Activated CD8-positive, alpha-beta T cell treated with anti-CD3 and anti-CD28 coated beads, Interleukin-2, amount 10 ng/mL, durations not matched to agents 7 days and 5 days (primary cell): ENCODE data around the gene SHISA8. TPM values are rescaled to one million over a fixed set of nuclear protein-coding genes. Genes with fewer than 3 reads are reported as not detected.

Experiments used
- ATAC-seq: fragments of 150-1000 bp; cut with Tn5 transposase; one replicate; pipeline ENCODE4 v1.10.0; 2021; ENCODE audit warnings: moderate library complexity
- CTCF ChIA-PET: fragments of 350-600 bp; sonication (Branson Sonifier 250); formaldehyde crosslinking; loops from one replicate; lab custom pipeline; 2021; ENCODE audit warnings: antibody characterized with exemption; lab: Charles Lee
- POLR2A ChIA-PET: fragments of 350-600 bp; sonication (Branson Sonifier 250); formaldehyde crosslinking; loops from one replicate; lab custom pipeline; 2021; ENCODE audit warnings: antibody characterized with exemption; lab: Charles Lee
- DNase-seq: peaks from one replicate; pipeline ENCODE4 v3.0.0-alpha.2; 2020
- H3K27ac Mint-ChIP-seq: one replicate; pipeline ENCODE4 v1.8.0; 2021; ENCODE audit warnings: mild to moderate bottlenecking, mixed read lengths
- H3K27me3 Mint-ChIP-seq: one replicate; pipeline ENCODE4 v1.8.0; 2021; ENCODE audit warnings: low read depth, mixed read lengths
- H3K36me3 Mint-ChIP-seq: one replicate; pipeline ENCODE4 v1.8.0; 2021; ENCODE audit warnings: low read depth, mixed read lengths
- H3K4me1 Mint-ChIP-seq: one replicate; pipeline ENCODE4 v1.8.0; 2021; ENCODE audit warnings: low read depth, mixed read lengths
- H3K4me3 Mint-ChIP-seq: one replicate; pipeline ENCODE4 v1.8.0; 2021; ENCODE audit warnings: mild to moderate bottlenecking, mixed read lengths
- H3K9me3 Mint-ChIP-seq: one replicate; pipeline ENCODE4 v1.8.0; 2022; ENCODE audit warnings: mixed read lengths; ENCODE audit not compliant: insufficient read depth
- total RNA-seq, 2 experiments: library from RNA; stranded (reverse); gene quantifications; one replicate each; pipeline ENCODE4 v1.2.3, GENCODE V29; 2021

The SHISA8 gene
- total RNA-seq, 2 experiments from 2014 or later = not detected

GRCh38 chr22:41912338-41913039 lies 2.4 kb downstream of the SHISA8 start:
- no peak overlapping the region for H3K4me3 Mint-ChIP-seq

DNA sequence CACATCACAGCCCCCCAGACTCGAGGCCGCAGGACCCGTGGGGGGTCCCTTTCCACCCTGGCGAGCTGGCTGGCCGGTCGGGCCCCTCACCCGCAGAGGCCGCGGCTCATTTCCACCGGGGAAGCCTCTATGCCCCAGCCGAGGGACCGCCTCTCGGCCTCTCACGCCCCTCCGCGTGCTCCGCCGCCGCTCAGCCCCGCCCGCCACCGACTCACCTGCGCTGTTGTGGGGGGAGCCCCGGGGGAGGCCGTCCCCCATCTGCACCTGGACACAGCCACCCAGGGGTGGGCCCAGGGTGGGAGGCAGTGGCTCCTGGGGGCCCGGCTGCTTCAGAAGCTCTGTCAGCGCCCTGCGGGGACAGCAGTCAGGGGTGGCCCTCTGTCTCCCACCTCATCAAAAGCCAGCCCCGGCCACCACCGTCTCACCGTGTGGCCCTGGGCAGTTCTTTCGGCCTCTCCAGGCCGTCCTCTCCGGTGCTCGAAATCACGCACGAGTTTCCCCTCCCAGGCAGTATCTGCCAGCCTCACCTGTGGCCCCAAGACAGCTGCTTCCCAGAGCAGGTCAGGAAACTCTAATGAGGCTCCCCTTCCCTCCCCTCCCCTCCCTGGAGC lies 3.8 kb downstream of the SHISA8 start:
- Mint-ChIP-seq H3K27me3 (peaks cover 42% of the 10 kb centered on the region), H3K9me3 (no peaks in the 10 kb centered on the region), H3K4me3 (no peak overlapping the region), H3K36me3 (peaks cover 10% of the 10 kb centered on the region), H3K27ac (no peak overlapping the region), H3K4me1 (peaks cover 32% of the 10 kb centered on the region)
- POLR2A ChIA-PET = interaction anchor here (0.8 kb wide), 1 partner anchor 20 kb away, joined by 4 read pairs; no protein-coding TSS in a partner anchor
- ATAC-seq = no peak
- no peak for DNase-seq
- CTCF ChIA-PET = interaction anchor here (0.6 to 1.6 kb wide), 3 partner anchors 14 to 110 kb away, joined by 3 to 8 read pairs (median 3); partner anchors contain the start of gene CCDC134

More at GRCh38 chr22:41912338-41913039, 2.4 kb downstream of the SHISA8 start:
- ChIA-PET CTCF (interaction anchor here (0.6 to 1.6 kb wide), 5 partner anchors 13 to 76 kb away, joined by 3 to 8 read pairs (median 3); partner anchors contain the start of gene TNFRSF13C), POLR2A (interaction anchor here (0.7 kb wide), 1 partner anchor 15 kb away, joined by 3 read pairs; no protein-coding TSS in a partner anchor)
- peaks cover 6% of the 10 kb centered on the region for H3K36me3 Mint-ChIP-seq
- H3K9me3 Mint-ChIP-seq = no peaks in the 10 kb centered on the region
- no peak overlapping the region for H3K27ac Mint-ChIP-seq
- ATAC-seq (no peak), DNase-seq (no peak)
- peaks cover 31% of the 10 kb centered on the region for H3K4me1 Mint-ChIP-seq
- H3K27me3 Mint-ChIP-seq = peaks cover 55% of the 10 kb centered on the region

DNA sequence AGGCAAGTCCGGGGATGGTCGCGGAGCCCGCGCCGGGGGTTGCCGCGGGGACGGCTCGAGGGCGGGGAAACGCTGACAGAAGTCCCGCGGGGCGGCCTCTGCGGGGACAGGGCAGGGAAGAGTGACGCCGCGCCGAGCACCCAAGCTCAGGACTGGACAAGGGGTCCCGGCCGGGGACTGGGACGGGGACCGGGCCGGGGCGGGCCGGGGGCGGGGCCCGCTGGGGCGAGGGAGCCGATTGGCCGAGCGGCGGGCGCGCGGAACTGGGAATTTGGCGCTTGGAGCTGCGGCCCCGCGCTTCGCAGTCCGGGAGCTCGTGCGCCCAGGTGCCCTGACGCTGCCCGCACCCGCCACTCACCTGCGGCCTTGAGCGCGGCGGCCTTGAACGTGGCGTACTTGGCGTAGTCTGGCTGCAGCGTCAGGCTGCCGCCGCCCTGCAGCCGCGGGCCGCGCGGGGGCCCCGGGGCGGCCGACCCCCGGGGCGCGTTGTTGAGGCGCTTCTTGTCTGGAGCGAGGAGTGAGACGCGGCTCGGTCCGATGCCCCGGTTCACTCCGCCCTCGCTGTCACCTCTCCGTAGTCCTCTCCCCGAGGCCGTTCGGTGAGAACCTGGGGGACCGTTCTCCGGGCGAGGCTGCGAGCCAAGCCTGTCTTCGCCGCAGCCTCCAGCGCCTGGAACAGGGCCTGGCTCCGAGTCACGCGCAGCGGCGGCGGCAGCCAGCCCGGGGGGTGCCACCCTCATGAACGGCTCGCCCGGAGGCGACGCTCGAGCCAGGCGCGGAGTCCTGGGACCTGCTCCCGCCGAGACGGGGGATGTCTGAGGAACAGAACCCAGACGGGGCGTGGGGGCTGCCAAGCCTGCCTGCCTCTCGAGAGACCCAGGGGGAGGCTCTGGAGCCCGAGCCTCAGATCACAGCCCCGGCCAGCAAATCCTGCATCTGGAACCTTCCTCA lies 4.5 kb downstream of the SHISA8 start:
- Mint-ChIP-seq H3K4me3 (no peak overlapping the region), H3K36me3 (peaks cover 15% of the 10 kb centered on the region), H3K9me3 (no peaks in the 10 kb centered on the region), H3K4me1 (peaks cover 28% of the 10 kb centered on the region), H3K27me3 (peaks cover 35% of the 10 kb centered on the region), H3K27ac (no peak overlapping the region)
- DNase-seq = no peak
- ChIA-PET CTCF (interaction anchor here (1.6 kb wide), 1 partner anchor 15 kb away, joined by 8 read pairs; no protein-coding TSS in a partner anchor), POLR2A (interaction anchor here (2.2 kb wide), 1 partner anchor 9 kb away, joined by 6 read pairs; no protein-coding TSS in a partner anchor)
- ATAC-seq = peak; percentile 39

DNA sequence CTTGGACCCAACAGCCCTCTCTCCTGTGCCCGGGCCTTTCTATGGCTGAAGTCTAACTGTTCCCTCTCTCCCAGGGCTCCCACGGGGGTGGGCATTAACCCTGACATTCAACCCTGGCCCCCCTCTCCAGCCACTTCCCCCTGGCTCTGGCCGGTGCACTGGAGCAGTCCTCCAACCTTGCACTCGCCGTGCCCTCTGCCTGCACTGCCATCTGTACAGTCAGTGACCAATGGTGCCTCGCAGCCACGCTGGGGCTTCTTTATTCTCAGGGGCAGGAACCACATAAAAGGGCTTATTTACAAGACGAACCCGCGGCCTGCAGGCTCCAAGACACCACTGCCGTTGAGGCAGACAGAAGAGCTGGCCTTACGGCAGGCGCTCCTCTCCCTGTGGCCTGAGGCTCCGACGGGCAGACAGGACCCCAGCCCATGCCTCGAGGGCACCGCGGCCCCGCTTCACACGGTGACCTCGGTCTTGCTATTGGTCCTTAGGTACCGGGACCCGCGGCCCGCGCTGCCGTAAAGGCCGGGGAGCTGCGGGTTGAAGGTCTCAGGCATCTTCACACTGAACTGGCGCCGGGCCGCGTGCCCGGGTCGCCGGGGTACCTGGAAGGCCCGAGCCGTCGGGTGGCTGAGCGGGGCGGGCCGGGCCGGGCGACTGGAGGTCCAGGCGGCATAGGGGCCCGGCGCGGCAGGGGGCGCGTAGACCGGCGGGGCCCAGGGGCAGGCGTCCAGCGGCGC lies 5.4 kb downstream of the SHISA8 start:
- no peaks in the 10 kb centered on the region for H3K9me3 Mint-ChIP-seq
- ATAC-seq = no peak
- H3K4me3 Mint-ChIP-seq = peak overlapping the region; percentile 31
- H3K27ac Mint-ChIP-seq = no peak overlapping the region
- CTCF ChIA-PET = no interaction called here
- peaks cover 28% of the 10 kb centered on the region for H3K4me1 Mint-ChIP-seq
- POLR2A ChIA-PET = interaction anchor here (2.2 kb wide), 1 partner anchor 10 kb away, joined by 6 read pairs; no protein-coding TSS in a partner anchor
- H3K36me3 Mint-ChIP-seq = peaks cover 15% of the 10 kb centered on the region
- peaks cover 31% of the 10 kb centered on the region for H3K27me3 Mint-ChIP-seq
- DNase-seq = no peak

- Mint-ChIP-seq H3K36me3 (peaks cover 19% of the 10 kb centered on the region), H3K4me3 (peak overlapping the region; percentile 22), H3K27ac (peak overlapping the region; percentile 46), H3K27me3 (peaks cover 31% of the 10 kb centered on the region), H3K4me1 (peaks cover 28% of the 10 kb centered on the region), H3K9me3 (no peaks in the 10 kb centered on the region)
- ATAC-seq = peak; percentile 23
- ChIA-PET CTCF (interaction anchor here (0.8 to 3.2 kb wide), 6 partner anchors 11 to 211 kb away, joined by 3 to 13 read pairs (median 5); partner anchors contain the start of gene CENPM), POLR2A (interaction anchor here (1.3 to 2.2 kb wide), 2 partner anchors 11 to 32 kb away, joined by 5 to 6 read pairs; no protein-coding TSS in a partner anchor)
- peak; percentile 61 for DNase-seq
Measured at GRCh38 chr22:41908411-41909309, 6.2 kb downstream of the SHISA8 start.

DNA sequence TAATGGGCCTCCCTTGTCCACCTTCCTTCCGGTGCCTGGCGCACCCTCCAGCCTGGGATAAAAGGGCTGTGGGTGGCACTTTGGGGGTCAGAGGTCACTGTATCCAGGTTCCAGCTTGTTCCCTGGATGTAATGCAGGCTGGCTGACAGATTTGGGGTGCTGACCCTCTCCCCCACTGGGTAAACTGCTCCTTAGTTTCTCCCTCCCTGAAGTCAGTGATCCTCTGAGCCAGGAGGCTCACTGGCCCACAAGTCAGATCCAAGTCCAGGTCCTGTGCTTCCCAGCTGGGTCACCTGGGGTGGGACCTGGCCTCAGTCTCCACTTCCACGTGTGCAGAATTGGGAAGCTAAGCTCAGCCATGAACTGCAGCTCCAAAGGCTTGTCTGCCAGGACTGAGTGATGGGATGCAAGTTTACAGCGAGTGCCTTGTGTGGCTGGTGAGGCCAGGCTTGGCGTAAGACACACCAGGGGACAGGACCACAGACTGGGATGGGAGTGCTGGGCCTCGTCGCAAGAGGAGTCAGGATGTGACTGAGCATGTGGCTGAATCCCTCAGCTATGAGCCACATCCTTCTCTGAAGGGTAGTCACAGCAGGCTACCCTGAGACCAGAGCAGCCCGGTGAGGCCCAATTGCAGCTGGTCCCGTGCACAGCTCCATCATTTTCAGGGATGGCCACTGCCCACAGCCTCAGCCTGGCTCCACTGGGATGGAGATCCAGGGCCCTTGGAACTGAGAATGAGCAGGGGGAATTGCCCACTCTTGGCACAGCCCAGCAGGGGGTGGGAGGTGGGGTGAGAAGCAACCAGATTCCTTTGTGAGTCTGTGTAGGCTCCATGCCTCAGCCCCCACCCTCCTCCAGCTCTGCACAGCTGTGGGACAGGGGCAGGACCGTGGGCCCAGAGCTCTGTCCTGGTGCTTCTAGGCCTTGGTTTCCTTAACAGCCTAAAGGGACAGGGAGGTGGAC lies 7.2 kb downstream of the SHISA8 start:
- ChIA-PET POLR2A (interaction anchor here (0.8 to 1.3 kb wide), 3 partner anchors 10 to 108 kb away, joined by 3 to 5 read pairs (median 5); no protein-coding TSS in a partner anchor), CTCF (interaction anchor here (0.8 to 3.2 kb wide), 6 partner anchors 10 to 210 kb away, joined by 3 to 13 read pairs (median 5); partner anchors contain the start of gene CENPM)
- peak overlapping the region; percentile 14 for H3K27ac Mint-ChIP-seq
- H3K4me1 Mint-ChIP-seq = peaks cover 28% of the 10 kb centered on the region
- H3K9me3 Mint-ChIP-seq = no peaks in the 10 kb centered on the region
- ATAC-seq = no peak
- H3K27me3 Mint-ChIP-seq = peaks cover 23% of the 10 kb centered on the region
- peaks cover 22% of the 10 kb centered on the region for H3K36me3 Mint-ChIP-seq
- no peak overlapping the region for H3K4me3 Mint-ChIP-seq
- no peak for DNase-seq

DNA sequence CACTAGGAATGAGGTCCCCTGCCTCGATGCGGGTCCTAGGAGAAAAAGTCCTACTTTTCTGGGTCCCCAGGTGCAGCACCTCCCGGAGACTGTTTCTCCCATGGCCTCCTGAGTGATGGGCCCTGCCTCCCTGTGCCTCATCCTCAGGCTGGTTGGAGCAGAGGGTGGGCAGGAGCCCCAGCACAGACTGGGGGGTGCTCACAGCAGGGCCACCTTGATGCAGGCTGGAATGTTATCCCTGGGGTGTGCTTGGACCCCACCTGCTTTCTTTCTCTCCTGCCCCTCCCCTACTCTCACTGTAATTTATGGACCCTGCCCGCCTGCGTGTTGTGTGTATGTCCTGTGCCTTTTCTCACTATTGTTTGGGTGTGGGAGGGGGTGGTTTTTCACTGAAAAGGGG lies 8.1 kb downstream of the SHISA8 start:
- Mint-ChIP-seq H3K36me3 (peaks cover 25% of the 10 kb centered on the region), H3K9me3 (no peaks in the 10 kb centered on the region), H3K4me1 (peaks cover 28% of the 10 kb centered on the region), H3K4me3 (no peak overlapping the region), H3K27ac (no peak overlapping the region), H3K27me3 (peaks cover 14% of the 10 kb centered on the region)
- ATAC-seq = no peak
- ChIA-PET POLR2A (no interaction called here), CTCF (interaction anchor here (3.2 kb wide), 1 partner anchor 18 kb away, joined by 13 read pairs; no protein-coding TSS in a partner anchor)
- DNase-seq = no peak

DNA sequence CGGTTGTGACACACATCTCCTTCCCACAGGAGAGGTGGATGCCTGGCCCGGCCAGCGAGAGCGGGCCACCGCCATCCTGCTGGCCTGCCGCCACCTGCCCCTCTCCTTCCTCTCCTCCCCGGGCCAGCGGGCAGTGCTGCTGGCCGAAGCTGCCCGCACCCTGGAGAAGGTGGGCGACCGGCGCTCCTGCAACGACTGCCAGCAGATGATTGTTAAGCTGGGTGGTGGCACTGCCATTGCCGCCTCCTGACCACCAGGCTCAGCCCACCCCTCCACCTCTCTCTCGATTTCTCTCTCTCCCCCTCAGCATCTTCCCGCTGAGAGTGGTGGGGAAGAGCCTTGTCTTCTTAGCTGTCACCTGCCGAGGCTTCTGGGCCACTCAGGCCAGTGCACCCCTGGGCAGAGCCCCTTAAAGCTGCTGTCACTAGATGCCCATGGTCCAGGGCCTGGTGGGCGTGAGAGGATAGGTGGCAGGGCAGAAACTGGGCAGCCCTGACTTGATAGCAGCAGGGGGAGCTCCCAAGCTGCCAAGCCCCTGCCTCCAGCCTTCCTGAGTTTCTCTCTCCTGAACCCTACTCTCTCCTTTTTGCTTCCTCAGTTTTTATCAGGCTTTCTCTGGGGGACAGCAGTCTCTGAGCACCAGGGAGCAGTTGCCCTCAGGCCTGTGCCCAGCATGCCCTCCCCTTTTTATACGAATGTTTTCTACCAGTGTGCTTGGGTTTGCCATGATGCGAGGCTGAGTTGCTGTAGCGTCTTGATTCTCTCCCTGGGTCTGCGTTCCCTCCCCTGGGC lies 9.3 kb downstream of the SHISA8 start:
- Mint-ChIP-seq H3K4me1 (peaks cover 23% of the 10 kb centered on the region), H3K4me3 (no peak overlapping the region), H3K36me3 (peaks cover 27% of the 10 kb centered on the region), H3K9me3 (no peaks in the 10 kb centered on the region), H3K27ac (no peak overlapping the region), H3K27me3 (peaks cover 8% of the 10 kb centered on the region)
- ATAC-seq (no peak), DNase-seq (no peak)
- CTCF ChIA-PET = interaction anchor here (3.2 kb wide), 1 partner anchor 20 kb away, joined by 13 read pairs; no protein-coding TSS in a partner anchor
- POLR2A ChIA-PET = no interaction called here
